SK-N-MC (cell line): ENCODE measurements around the gene BMP6.

Source experiments
- DNase-seq: peaks from one replicate; pipeline ENCODE4 v3.0.0-alpha.2; 2011; ENCODE audit warnings: low read depth, low spot score
- H3K27ac ChIP-seq: fragments of 200-600 bp; sonication (generic); 2 replicates; pipeline ENCODE4 v1.5.1; 2016; ENCODE audit warnings: mixed run types
- H3K36me3 ChIP-seq: fragments of 200-600 bp; sonication (generic); 2 replicates; pipeline ENCODE4 v1.6.1; 2017; ENCODE audit warnings: antibody characterized with exemption, low read length, mixed read lengths; ENCODE audit not compliant: insufficient read depth
- H3K4me3 ChIP-seq: fragments of 200-600 bp; sonication (generic); 2 replicates; pipeline ENCODE4 v1.5.1; 2016
- H3K9ac ChIP-seq: fragments of 200-600 bp; sonication (generic); 2 replicates; pipeline ENCODE4 v1.8.0; 2017; ENCODE audit warnings: mixed run types, mixed read lengths; ENCODE audit not compliant: insufficient read length
- H3K9me3 ChIP-seq: fragments of 200-600 bp; sonication (generic); 2 replicates; pipeline ENCODE4 v1.6.1; 2017; ENCODE audit warnings: low read depth, mild to moderate bottlenecking, antibody characterized with exemption, low read length, moderate library complexity, mixed read lengths
- EZH2 ChIP-seq: fragments of 200-600 bp; sonication (generic); IDR thresholded peaks from one replicate; pipeline ENCODE4 v1.6.1; 2017; ENCODE audit warnings: antibody characterized with exemption
- FOXP2 ChIP-seq: optimal IDR thresholded peaks from 2 replicates; pipeline ENCODE3; 2011; ENCODE audit warnings: mild to moderate bottlenecking, moderate library complexity; ENCODE audit not compliant: insufficient read depth; ENCODE audit errors: extremely low read length, control extremely low read depth
- POLR2AphosphoS5 ChIP-seq: IDR thresholded peaks from 2 replicates; pipeline ENCODE4 v1.6.1; 2012; ENCODE audit warnings: mild to moderate bottlenecking, low read depth, low read length, borderline replicate concordance

The BMP6 gene

DNA sequence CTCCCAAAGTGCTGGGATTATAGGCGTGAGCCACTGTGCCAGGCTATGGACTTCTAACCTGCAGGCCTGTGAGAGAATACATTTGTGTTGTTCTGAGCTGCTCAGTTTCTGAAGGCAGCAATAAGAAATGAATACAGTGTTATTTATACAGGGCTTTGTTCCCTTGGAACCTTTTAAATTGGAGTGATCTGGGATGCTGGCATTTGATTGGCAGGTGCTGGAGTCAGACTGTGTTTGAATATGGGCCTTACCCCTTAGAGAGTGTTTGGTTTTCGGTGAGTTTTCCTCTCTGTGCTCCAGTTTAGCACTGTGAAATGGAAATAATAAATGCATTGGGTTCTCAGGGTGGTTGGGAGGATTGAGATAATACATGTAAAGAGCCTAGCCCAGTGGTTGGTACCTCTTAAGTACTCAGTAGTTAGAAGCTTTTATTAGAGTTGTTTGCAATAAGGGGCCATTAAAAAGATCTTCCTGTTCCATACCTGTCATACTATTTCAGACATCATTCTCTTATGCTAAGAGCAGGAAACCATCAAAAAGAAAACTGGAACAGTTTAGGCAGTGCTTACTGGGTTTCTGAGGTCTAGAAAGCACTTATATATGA is 22.1 kb downstream of the BMP6 start:
- H3K27ac ChIP-seq = no peak overlapping the region
- no peak overlapping the region for H3K9ac ChIP-seq
- H3K36me3 ChIP-seq = no peaks in the 10 kb centered on the region
- DNase-seq = no peak
- TF ChIP-seq FOXP2 = no peak
- no peak for TF ChIP-seq EZH2
- no peak for TF ChIP-seq POLR2AphosphoS5
- H3K9me3 ChIP-seq = no peaks in the 10 kb centered on the region
- no peak overlapping the region for H3K4me3 ChIP-seq

DNA sequence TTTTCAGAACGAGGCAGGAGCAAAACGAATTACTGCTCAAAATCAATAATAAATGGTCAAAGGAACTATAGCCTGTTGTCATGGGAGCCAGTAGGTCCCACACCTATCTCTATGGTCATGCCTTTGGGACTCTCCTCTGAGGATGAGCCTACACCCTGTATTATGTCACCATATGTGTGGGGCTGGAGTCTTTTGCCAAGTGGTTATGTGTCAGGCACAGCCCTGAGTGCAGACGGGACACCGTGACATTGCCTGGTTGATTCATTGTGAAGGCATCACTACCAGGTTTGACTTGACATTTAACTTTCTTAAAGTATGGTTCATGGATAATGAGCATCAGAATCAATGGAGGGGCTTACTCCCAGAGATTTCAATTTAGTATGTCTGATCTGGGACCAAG is 23.6 kb downstream of the BMP6 start:
- Histone ChIP-seq H3K36me3 (no peaks in the 10 kb centered on the region; the same call in 1 of the 2 replicates), H3K9ac (no peak overlapping the region), H3K27ac (no peak overlapping the region), H3K9me3 (no peaks in the 10 kb centered on the region), H3K4me3 (no peak overlapping the region)
- DNase-seq = no peak
- TF ChIP-seq POLR2AphosphoS5 (no peak), FOXP2 (no peak), EZH2 (no peak)

DNA sequence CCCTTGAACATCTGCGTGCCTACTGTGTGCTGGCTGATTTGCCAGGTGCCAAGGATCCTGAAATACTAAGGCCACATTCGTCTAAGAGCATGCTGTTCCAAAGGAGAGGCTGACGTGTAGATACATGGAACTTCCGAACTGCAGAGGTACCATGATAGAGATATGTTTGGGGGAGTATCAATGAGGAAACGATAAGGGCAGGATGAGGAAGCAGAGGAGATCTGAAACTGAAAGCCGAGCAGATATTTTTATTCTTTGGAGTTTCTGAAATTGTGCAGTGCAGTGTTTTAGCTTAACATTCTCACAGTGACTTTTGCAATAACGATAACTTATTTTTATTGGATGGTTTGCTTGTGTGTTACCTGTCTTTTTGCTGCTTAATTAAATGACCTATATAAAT is 24.3 kb downstream of the BMP6 start:
- Histone ChIP-seq H3K4me3 (no peak overlapping the region), H3K9me3 (no peaks in the 10 kb centered on the region), H3K27ac (no peak overlapping the region), H3K9ac (no peak overlapping the region), H3K36me3 (peaks cover 3% of the 10 kb centered on the region; the same call in 1 of the 2 replicates)
- DNase-seq = no peak
- TF ChIP-seq POLR2AphosphoS5 (no peak), EZH2 (no peak), FOXP2 (no peak)

DNA sequence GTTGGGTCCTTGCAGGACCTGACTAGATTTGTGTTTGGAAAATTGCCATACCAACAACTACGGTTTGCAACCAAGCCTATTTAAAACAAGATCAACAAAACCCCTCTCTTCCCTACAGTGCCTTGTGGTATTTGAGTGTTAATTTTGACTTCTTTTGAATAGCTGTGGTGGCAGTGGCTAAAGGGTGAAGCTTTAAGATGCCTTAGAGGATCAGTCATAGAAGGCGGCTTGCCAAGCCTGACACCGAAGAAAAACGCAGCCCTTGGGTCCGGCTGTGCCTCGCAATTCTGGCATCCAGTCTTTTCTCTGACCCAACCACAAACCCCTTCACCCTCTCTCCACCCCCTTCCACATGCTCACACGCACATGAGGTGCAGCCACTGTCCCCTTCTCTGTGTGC is 32.6 kb downstream of the BMP6 start:
- TF ChIP-seq POLR2AphosphoS5 (no peak), FOXP2 (no peak), EZH2 (no peak)
- H3K4me3 ChIP-seq = no peak overlapping the region
- no peak for DNase-seq

DNA sequence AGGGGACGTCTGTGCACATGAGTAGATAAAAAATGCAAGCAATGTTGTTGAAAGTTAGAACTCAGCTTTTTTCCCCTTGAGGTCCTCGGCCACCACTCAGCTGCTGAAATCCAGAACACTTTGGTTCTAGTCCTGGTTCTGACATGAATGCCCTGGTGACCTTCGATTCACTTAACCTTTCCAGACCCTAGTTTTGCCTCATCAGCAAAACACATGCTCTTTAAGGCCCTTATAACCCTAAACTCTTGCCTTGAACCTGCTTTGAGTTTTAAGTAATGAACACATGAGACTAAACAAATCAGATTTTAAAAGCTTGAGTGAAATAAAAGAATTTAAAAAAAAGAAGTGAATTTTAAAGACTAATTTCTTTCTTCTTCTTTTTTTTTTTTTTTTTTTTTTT is 33.4 kb downstream of the BMP6 start:
- Histone ChIP-seq H3K27ac (no peak overlapping the region), H3K9ac (no peak overlapping the region), H3K9me3 (no peaks in the 10 kb centered on the region), H3K4me3 (no peak overlapping the region), H3K36me3 (peaks cover 8% of the 10 kb centered on the region; the same call in 1 of the 2 replicates)
- no peak for DNase-seq
- TF ChIP-seq FOXP2 (no peak), EZH2 (no peak), POLR2AphosphoS5 (no peak)

More for the DNA sequence above, 32.6 kb downstream of the BMP6 start:
- Histone ChIP-seq H3K9ac (no peak overlapping the region), H3K9me3 (no peaks in the 10 kb centered on the region), H3K36me3 (peaks cover 8% of the 10 kb centered on the region; the same call in 1 of the 2 replicates), H3K27ac (no peak overlapping the region)

DNA sequence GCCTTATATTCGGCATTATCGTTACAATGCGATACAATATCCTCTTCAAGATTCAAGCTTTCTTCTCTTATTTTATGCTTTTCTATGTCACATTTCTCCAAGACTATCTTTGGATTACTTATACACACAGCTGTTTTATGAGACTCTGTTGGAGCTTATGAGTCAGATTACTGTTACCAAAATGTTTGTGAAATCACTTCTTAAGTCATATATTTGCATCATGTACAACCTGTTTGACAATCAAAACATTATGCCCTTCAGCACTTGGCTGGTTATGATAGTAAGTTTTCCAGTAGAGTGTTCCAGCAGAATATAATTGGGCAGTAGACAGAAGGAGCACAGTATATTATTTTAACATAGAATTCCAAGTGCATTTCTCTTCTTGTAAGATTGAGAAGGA is 35.2 kb downstream of the BMP6 start:
- no peaks in the 10 kb centered on the region for H3K36me3 ChIP-seq
- DNase-seq = no peak
- H3K9ac ChIP-seq = no peak overlapping the region
- no peak for TF ChIP-seq FOXP2
- no peak for TF ChIP-seq POLR2AphosphoS5
- no peak for TF ChIP-seq EZH2
- H3K9me3 ChIP-seq = no peaks in the 10 kb centered on the region
- no peak overlapping the region for H3K27ac ChIP-seq
- H3K4me3 ChIP-seq = no peak overlapping the region

DNA sequence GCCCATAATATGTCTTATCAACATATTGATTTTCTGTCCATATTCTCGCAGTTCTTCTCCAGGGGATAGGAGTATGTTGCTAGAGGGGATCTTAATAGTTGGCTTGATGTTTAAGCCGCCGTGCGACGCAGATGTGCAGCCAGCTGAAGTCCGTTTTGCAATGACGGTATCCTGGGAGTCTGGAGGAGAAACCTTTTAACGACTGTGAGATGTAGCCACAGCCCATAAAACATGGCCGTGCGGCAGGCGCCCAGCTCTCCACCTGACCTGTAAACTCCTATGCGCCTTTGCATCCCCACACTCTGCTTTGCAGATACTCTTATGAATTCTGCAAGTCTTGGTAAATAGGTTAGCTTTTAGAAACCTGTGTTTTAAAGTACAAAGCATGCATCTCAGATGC is 36.9 kb downstream of the BMP6 start:
- Histone ChIP-seq H3K36me3 (no peaks in the 10 kb centered on the region), H3K4me3 (no peak overlapping the region), H3K27ac (no peak overlapping the region), H3K9ac (no peak overlapping the region), H3K9me3 (no peaks in the 10 kb centered on the region)
- no peak for DNase-seq
- no peak for TF ChIP-seq EZH2
- no peak for TF ChIP-seq FOXP2
- TF ChIP-seq POLR2AphosphoS5 = no peak

DNA sequence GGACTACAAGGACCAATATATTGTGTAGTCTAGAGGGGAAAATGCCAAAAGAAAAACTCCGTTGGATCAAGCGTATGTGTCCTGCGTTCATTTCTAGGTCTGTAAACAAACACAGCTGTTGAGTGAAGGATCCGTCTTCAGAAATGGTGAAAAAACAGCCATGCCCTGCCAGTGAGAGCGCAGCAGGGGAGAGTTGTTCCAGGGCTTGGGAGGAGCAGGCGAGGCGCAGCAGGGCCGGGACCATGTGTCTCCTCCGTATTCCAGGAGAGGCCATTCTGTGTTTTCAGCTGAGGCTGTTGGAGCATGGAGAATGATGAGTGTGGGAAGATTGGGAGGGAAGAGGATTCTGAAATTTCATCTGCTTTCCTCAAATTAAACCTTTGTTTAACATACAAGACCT is 38.0 kb downstream of the BMP6 start:
- Histone ChIP-seq H3K36me3 (no peaks in the 10 kb centered on the region), H3K27ac (no peak overlapping the region), H3K9me3 (no peaks in the 10 kb centered on the region), H3K4me3 (no peak overlapping the region), H3K9ac (no peak overlapping the region)
- no peak for DNase-seq
- TF ChIP-seq EZH2 = no peak
- TF ChIP-seq POLR2AphosphoS5 = no peak
- TF ChIP-seq FOXP2 = no peak

DNA sequence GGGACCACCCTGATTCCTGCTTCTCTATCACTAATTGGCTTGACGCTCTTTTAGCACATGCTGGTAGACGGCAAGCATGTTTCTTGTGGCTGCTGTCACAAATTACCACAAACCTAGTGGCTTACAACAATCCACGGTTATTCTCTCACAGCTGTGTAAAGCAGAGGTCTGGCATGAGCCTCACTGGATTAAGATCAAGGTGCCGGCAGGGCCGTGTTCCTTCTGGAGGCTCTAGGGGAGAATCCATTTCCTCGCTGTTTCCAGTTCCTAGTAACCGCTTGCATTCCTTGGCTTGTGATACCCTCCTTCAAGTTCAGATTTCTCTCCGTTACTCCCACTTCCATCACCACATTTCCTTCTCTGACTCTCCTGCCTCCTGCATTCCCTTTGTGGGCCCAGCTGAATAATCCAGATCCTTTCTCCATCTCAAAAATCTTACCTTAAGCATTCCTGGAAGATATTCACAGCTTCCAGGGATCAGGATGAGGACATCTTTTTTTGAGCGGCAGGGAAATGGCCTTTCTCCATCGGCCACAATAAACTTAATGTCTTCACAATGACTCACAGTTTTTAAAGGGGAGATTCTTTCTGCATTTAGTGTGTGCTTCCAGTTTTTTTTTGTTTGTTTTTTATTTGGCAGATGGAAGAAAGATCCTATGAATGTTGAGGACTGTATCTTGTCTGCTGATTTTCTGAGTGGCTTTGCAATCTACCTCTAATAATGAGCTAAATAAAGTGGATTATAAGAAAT is 39.9 kb downstream of the BMP6 start:
- no peak overlapping the region for H3K9ac ChIP-seq
- no peaks in the 10 kb centered on the region for H3K36me3 ChIP-seq
- TF ChIP-seq FOXP2 = no peak
- TF ChIP-seq EZH2 = no peak
- TF ChIP-seq POLR2AphosphoS5 = no peak
- no peak overlapping the region for H3K4me3 ChIP-seq
- no peak for DNase-seq
- no peak overlapping the region for H3K27ac ChIP-seq
- H3K9me3 ChIP-seq = no peaks in the 10 kb centered on the region
